K562 (cell line): ENCODE results near the gene MTCH2. TPM values are rescaled to one million over a fixed set of nuclear protein-coding genes. Genes with fewer than 3 reads are reported as not detected.

ENCODE experiments used
- BRD9 ChIP-seq: fragments of 450-650 bp; IDR thresholded peaks from 2 replicates; pipeline ENCODE4 v1.6.1; 2018; ENCODE audit warnings: low read depth; ENCODE audit not compliant: partially characterized antibody
- CBX5 ChIP-seq: IDR thresholded peaks from 2 replicates; pipeline ENCODE4 v1.6.1; 2014; ENCODE audit warnings: low read depth, borderline replicate concordance
- CHD7 ChIP-seq: fragments of 200-600 bp; sonication (generic); IDR thresholded peaks from one replicate; pipeline ENCODE4 v1.6.1; 2012; ENCODE audit warnings: mild to moderate bottlenecking, low read depth, low read length, inconsistent platforms
- GABPA ChIP-seq: fragments of 200-800 bp; sonication (Bioruptor generic); conservative IDR thresholded peaks from 2 replicates; pipeline ENCODE4 v1.6.1; 2016; ENCODE audit warnings: low read depth, missing genetic modification characterization, missing compliant biosample characterization
- KLF1 ChIP-seq: fragments of 450-650 bp; IDR thresholded peaks from 2 replicates; pipeline ENCODE4 v1.6.1; 2016; ENCODE audit warnings: missing genetic modification characterization, missing compliant biosample characterization
- LEF1 ChIP-seq: fragments of 450-650 bp; IDR thresholded peaks from 2 replicates; pipeline ENCODE4 v1.6.1; 2016; ENCODE audit warnings: mild to moderate bottlenecking
- PPARD ChIP-seq: fragments of 250-450 bp; sonication (Bioruptor Pico); IDR thresholded peaks from 2 replicates; pipeline ENCODE4 v1.8.0; 2022; ENCODE audit warnings: inconsistent platforms, mild to moderate bottlenecking, moderate library complexity
- ZMIZ1 ChIP-seq, 2 experiments: fragments of 150-350 bp in 1 of 2; IDR thresholded peaks; 2 replicates each; pipeline ENCODE4 v1.6.1; 2012 to 2016; ENCODE audit warnings: low read depth in 2 of 2, low read length in 2 of 2, mild to moderate bottlenecking in 1 of 2, moderate library complexity in 1 of 2
- ZNF707 ChIP-seq: fragments of 250-450 bp; sonication (Bioruptor Pico); conservative IDR thresholded peaks from 2 replicates; pipeline ENCODE4 v1.8.0; 2022; ENCODE audit warnings: inconsistent platforms, mild to moderate bottlenecking, moderate library complexity
- polyA plus RNA-seq, 8 experiments: library from polyadenylated mRNA; depleted of rRNA in 4 of 8; stranded (reverse) in 5 of 8; unstranded in 3 of 8; fragments of >200 nt; fragmentation: Nextera tagmentation in 2 of 8; fragmentation: Illumina TruSeq in 1 of 8; extraction: Ambion mirVana in 2 of 8; extraction: Trizol in 1 of 8; gene quantifications; 2 replicates each; pipeline versions ENCODE4 v1.2.1 to v1.2.3, GENCODE V29; 2011 to 2014; ENCODE audit warnings: inconsistent platforms in 1 of 8, missing spikeins in 1 of 8
- total RNA-seq, 7 experiments: library from RNA; depleted of rRNA in 6 of 7; stranded (reverse); fragments of >200 nt in 6 of 7; fragmentation: Illumina TruSeq in 2 of 7; extraction: Trizol in 2 of 7; gene quantifications; 2 replicates each; pipeline versions ENCODE4 v1.2.1 to v1.2.3, GENCODE V29; 2011 to 2021; ENCODE audit warnings: low replicate concordance in 1 of 7

Gene MTCH2
- total and polyA plus RNA-seq, 9 of the 15 experiments (the other 6 are each of a cell fraction or from before 2014, with no cell fraction given): 95.4 to 620 (median 198) TPM

DNA sequence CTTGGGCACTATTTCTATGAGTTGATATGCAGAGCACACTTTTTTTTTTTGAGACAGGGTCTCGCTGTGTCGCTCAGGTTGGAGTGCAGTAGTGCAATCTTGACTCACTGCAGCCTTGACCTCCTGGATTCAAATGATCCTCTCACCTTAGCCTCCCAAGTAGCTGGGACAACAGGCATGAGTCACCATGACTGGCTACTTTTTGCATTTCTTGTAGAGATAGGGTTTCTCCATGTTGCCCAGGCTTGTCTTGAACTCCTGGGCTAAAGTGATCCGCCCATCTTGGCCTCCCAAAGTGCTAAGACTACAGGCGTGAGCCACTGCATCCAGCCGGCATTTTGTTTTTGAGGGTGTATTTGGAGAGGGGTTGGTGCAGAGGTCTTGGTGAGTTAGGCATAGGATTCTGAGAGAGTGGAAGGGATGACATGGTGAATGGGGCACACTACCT lies 29.9 kb upstream of the MTCH2 start (continued):
- TF ChIP-seq CHD7 (no peak), ZMIZ1 (IDR thresholded peaks at IDR 0.05; ENCODE audit: low read depth in 2 of 2, low read length in 2 of 2) (no peak), CBX5 (no peak), ZNF707 (CRISPR knock-in tag) (no peak), KLF1 (no peak), BRD9 (peak; percentile 82), LEF1 (peak; percentile 56; the same call in 1 of the 2 replicates), GABPA (tag) (no peak), PPARD (CRISPR knock-in tag) (no peak)
